K562 (cell line): Measurements from ENCODE around the gene DHRS2. TPM values are rescaled to one million over a fixed set of nuclear protein-coding genes. Genes with fewer than 3 reads are reported as not detected.

ENCODE experiments used
- ATAC-seq: fragments of 200-7000 bp; cut with Tn5 transposase; 3 replicates; pipeline ENCODE4 v1.9.1; 2020; ENCODE audit warnings: moderate library complexity
- BruUV-seq: library from RNA; stranded (reverse); fragments of 400-500 nt; replicated peaks from 2 replicates; lab custom pipeline; 2021; lab: Mats Ljungman, UMichigan
- CTCF ChIA-PET: fragments of 300-600 bp; formaldehyde crosslinking; extraction: SDS; loops from one replicate; lab custom pipeline; 2021; ENCODE audit warnings: low intra/inter-chr PET ratio; lab: Yijun Ruan, JAX
- POLR2A ChIA-PET: fragments of 300-600, 350-650 bp; sonication (Branson Sonifier 250); formaldehyde crosslinking; extraction: SDS; loops from one replicate; lab custom pipeline; 2021; ENCODE audit warnings: antibody characterized with exemption, inconsistent platforms; lab: Yijun Ruan, JAX
- DNase-seq, 4 experiments: peaks; one replicate each; pipeline versions ENCODE4 v3.0.0 to v3.0.0-alpha.2; 2011 to 2018; ENCODE audit warnings: low spot score in 3 of 4, mixed read lengths in 3 of 4; ENCODE audit errors: extremely low read depth in 1 of 4
- FAIRE-seq: peaks from 2 replicates; lab custom pipeline; 2011; peaks lifted over from hg19 to GRCh38; lab: Jason Lieb, UNC
- H2AFZ ChIP-seq: 2 replicates; pipeline ENCODE4 v1.6.0; 2011; ENCODE audit warnings: low read depth, low read length, control low read depth, inconsistent platforms
- H3K27ac ChIP-seq: fragments of 200-600 bp; 3 replicates; pipeline ENCODE4 v1.8.0; 2011; ENCODE audit warnings: low read depth, mild to moderate bottlenecking, control low read depth, inconsistent platforms, low read length, moderate library complexity, mixed read lengths; ENCODE audit errors: extremely low read depth
- H3K27me3 ChIP-seq, 2 experiments: fragments of 300-600 bp in 1 of 2; 2 replicates in 1 of 2; 3 replicates in 1 of 2; pipeline versions ENCODE4 v1.6.0 to v1.8.0; 2011; ENCODE audit warnings: inconsistent platforms in 2 of 2, low read length in 2 of 2, mild to moderate bottlenecking in 1 of 2, mixed read lengths in 1 of 2, moderate library complexity in 1 of 2; ENCODE audit not compliant: control insufficient read depth in 2 of 2, insufficient read depth in 2 of 2
- H3K36me3 ChIP-seq: fragments of 300-600 bp; 3 replicates; pipeline ENCODE4 v1.8.0; 2011; ENCODE audit warnings: mild to moderate bottlenecking, low read length, inconsistent platforms; ENCODE audit not compliant: control insufficient read depth, insufficient read depth
- H3K4me1 ChIP-seq, 2 experiments: fragments of 200-600 bp in 1 of 2; replicated peaks in 1 of 2; 2 replicates in 1 of 2; 3 replicates in 1 of 2; pipeline versions ENCODE4 v1.5.1 to v1.8.0; 2011; ENCODE audit warnings: inconsistent platforms in 2 of 2, low read length in 2 of 2, mild to moderate bottlenecking in 1 of 2, mixed read lengths in 1 of 2, moderate library complexity in 1 of 2; ENCODE audit not compliant: control insufficient read depth in 2 of 2, insufficient read depth in 2 of 2
- H3K4me2 ChIP-seq: 2 replicates; pipeline ENCODE4 v1.6.1; 2011; ENCODE audit warnings: low read length, control low read depth, inconsistent platforms, mixed read lengths; ENCODE audit not compliant: insufficient read depth
- H3K4me3 ChIP-seq: fragments of 200-600 bp; sonication (generic), shearing (Covaris generic); 2 replicates; pipeline ENCODE4 v1.5.1; 2016; ENCODE audit warnings: control low read depth, inconsistent platforms
- H3K79me2 ChIP-seq: fragments of 200-600 bp; 3 replicates; pipeline ENCODE4 v1.8.0; 2011; ENCODE audit warnings: low read length, inconsistent platforms; ENCODE audit not compliant: control insufficient read depth, insufficient read depth
- H3K9ac ChIP-seq, 2 experiments: 2 replicates each; pipeline versions ENCODE4 v1.6.0 to v1.6.1; 2011; ENCODE audit warnings: low read depth in 2 of 2, low read length in 2 of 2, control low read depth in 1 of 2, inconsistent platforms in 1 of 2, mild to moderate bottlenecking in 1 of 2, mixed read lengths in 1 of 2; ENCODE audit not compliant: insufficient read depth in 1 of 2
- H3K9me1 ChIP-seq: one replicate; pipeline ENCODE4 v1.6.0; 2011; ENCODE audit warnings: inconsistent platforms, mild to moderate bottlenecking, low read length, moderate library complexity; ENCODE audit not compliant: control insufficient read depth, insufficient read depth
- H3K9me3 ChIP-seq: replicated peaks from 2 replicates; pipeline ENCODE4 v1.5.1; 2011; ENCODE audit warnings: low read depth, low read length, inconsistent platforms; ENCODE audit not compliant: control insufficient read depth, insufficient read depth
- H4K20me1 ChIP-seq: replicated peaks from 2 replicates; pipeline ENCODE4 v1.6.1; 2011; ENCODE audit warnings: low read length, inconsistent platforms, mixed read lengths; ENCODE audit not compliant: control insufficient read depth, insufficient read depth
- ATF6 ChIP-seq: sonication (generic); formaldehyde crosslinking; IDR thresholded peaks from 2 replicates; pipeline ENCODE4 v1.4.0; 2020; ENCODE audit warnings: mild to moderate bottlenecking, missing genetic modification reagents
- KLF6 ChIP-seq: fragments of 250-450 bp; sonication (Bioruptor Pico); IDR thresholded peaks from 2 replicates; pipeline ENCODE4 v1.4.0; 2020; ENCODE audit warnings: mild to moderate bottlenecking, moderate library complexity, borderline replicate concordance
- SREBF1 ChIP-seq: fragments of 150-350 bp; IDR thresholded peaks from 2 replicates; pipeline ENCODE4 v1.6.1; 2014; ENCODE audit warnings: antibody characterized with exemption, low read depth, low read length, borderline replicate concordance
- TAL1 ChIP-seq: fragments of 450-650 bp; IDR thresholded peaks from 2 replicates; pipeline ENCODE4 v1.6.1; 2016; ENCODE audit warnings: mild to moderate bottlenecking
- TBL1XR1 ChIP-seq, 2 experiments: IDR thresholded peaks; 2 replicates each; pipeline ENCODE4 v1.6.1; 2012; ENCODE audit warnings: improper control_type of control experiment in 2 of 2, low read length in 2 of 2, mild to moderate bottlenecking in 1 of 2
- WGBS: fragments of 100-300 bp; shearing (Covaris generic); methylation state at CpG from one replicate; pipeline ENCODE4 v1.1.6; 2016; ENCODE audit warnings: low coverage, mixed read lengths; ENCODE audit not compliant: insufficient coverage; ENCODE audit errors: missing lambda C conversion rate; 5-methylcytosine and 5-hydroxymethylcytosine counted together
- in situ Hi-C: fragments of 300-500 bp; cut with MboI; formaldehyde crosslinking; loops from 4 replicates; pipeline ENCODE4 v1.15.0; 2018; ENCODE audit warnings: inconsistent platforms, mixed read lengths
- intact Hi-C: fragments of 100-400 bp; cut with micrococcal nuclease; formaldehyde crosslinking; loops from 2 replicates; pipeline ENCODE4 v1.14.2; 2022
- polyA plus RNA-seq, 8 experiments: library from polyadenylated mRNA; depleted of rRNA in 4 of 8; stranded (reverse) in 5 of 8; unstranded in 3 of 8; fragments of >200 nt; fragmentation: Nextera tagmentation in 2 of 8; fragmentation: Illumina TruSeq in 1 of 8; extraction: Ambion mirVana in 2 of 8; extraction: Trizol in 1 of 8; gene quantifications; 2 replicates each; pipeline versions ENCODE4 v1.2.1 to v1.2.3, GENCODE V29; 2011 to 2014; ENCODE audit warnings: inconsistent platforms in 1 of 8, missing spikeins in 1 of 8
- total RNA-seq, 7 experiments: library from RNA; depleted of rRNA in 6 of 7; stranded (reverse); fragments of >200 nt in 6 of 7; fragmentation: Illumina TruSeq in 2 of 7; extraction: Trizol in 2 of 7; gene quantifications; 2 replicates each; pipeline versions ENCODE4 v1.2.1 to v1.2.3, GENCODE V29; 2011 to 2021; ENCODE audit warnings: low replicate concordance in 1 of 7

DHRS2 gene
- total and polyA plus RNA-seq, 9 of the 15 experiments (the other 6 are each of a cell fraction or from before 2014, with no cell fraction given) = 2.9 to 96.8 (median 64.4) TPM

GRCh38 chr14:23692416-23692815, 56.3 kb downstream of the DHRS2 start:
- BruUV-seq = no TSS peak
- H3K9me3 ChIP-seq = no peaks in the 10 kb centered on the region
- no peaks in the 10 kb centered on the region for H4K20me1 ChIP-seq
- H3K4me1 ChIP-seq = peaks cover 0 to 18% of the 10 kb centered on the region in 2 experiments; a peak in 3 of 5 replicates
- ChIA-PET CTCF (no interaction called here), POLR2A (interaction anchor here (1.3 kb wide), 1 partner anchor 10 kb away, joined by 4 read pairs; no protein-coding TSS in a partner anchor)
- H3K27me3 ChIP-seq = no peaks in the 10 kb centered on the region
- WGBS = 31% methylated on average over 1 of the region's 1 CpG
- H3K9me1 ChIP-seq = no peaks in the 10 kb centered on the region
- no peak overlapping the region for H3K4me2 ChIP-seq
- DNase-seq (no peak), ATAC-seq (no peak), FAIRE-seq (no peak)
- no peak overlapping the region for H3K27ac ChIP-seq
- no peak overlapping the region for H3K9ac ChIP-seq
- no peak for TF ChIP-seq TBL1XR1 (IDR thresholded peaks at IDR 0.05; ENCODE audit: low read length in 2 of 2)
- no peak for TF ChIP-seq SREBF1
- no peak for TF ChIP-seq KLF6 (CRISPR knock-in tag)
- TF ChIP-seq ATF6 (CRISPR knock-in tag) = no peak
- TF ChIP-seq TAL1 = no peak
- H3K79me2 ChIP-seq = no peaks in the 10 kb centered on the region
- H3K36me3 ChIP-seq = no peaks in the 10 kb centered on the region
- intact Hi-C loops (no loop called here), in situ Hi-C loops (no loop called here)
- no peak overlapping the region for H3K4me3 ChIP-seq
- no peak overlapping the region for H2AFZ ChIP-seq
